Mucosa of descending colon (tissue), 3 donors: Measurements from ENCODE around the gene CCSER1. TPM values are rescaled to one million over a fixed set of nuclear protein-coding genes. Genes with fewer than 3 reads are reported as not detected.
A peak's percentile ranks its signal among the peaks of the same experiment; 100 is the strongest.

Source experiments
- ATAC-seq: fragments of 200-7000 bp; cut with Tn5 transposase; one replicate; pipeline ENCODE4 v1.9.1; 2020; ENCODE audit warnings: mild to moderate bottlenecking, moderate library complexity
- DNase-seq, 3 donors: peaks; one replicate each; pipeline ENCODE4 v3.0.0-alpha.2; 2020
- H3K36me3 ChIP-seq: fragments of 200-600 bp; one replicate; pipeline ENCODE4 v1.8.0; 2021; ENCODE audit warnings: low read depth, mild to moderate bottlenecking
- H3K4me1 ChIP-seq: fragments of 200-600 bp; one replicate; pipeline ENCODE4 v1.8.0; 2021; ENCODE audit warnings: low read depth, mild to moderate bottlenecking
- H3K4me3 ChIP-seq: fragments of 200-600 bp; one replicate; pipeline ENCODE4 v1.8.0; 2021; ENCODE audit warnings: mild to moderate bottlenecking
- H3K9me3 ChIP-seq: fragments of 200-600 bp; one replicate; pipeline ENCODE4 v1.8.0; 2021; ENCODE audit warnings: mild to moderate bottlenecking
- intact Hi-C, 2 donors: fragments of 100-400 bp; cut with DNase I in 1 of 2; cut with micrococcal nuclease in 1 of 2; formaldehyde crosslinking; loops; one replicate each; pipeline versions ENCODE4 v1.11.0 to v1.11.1; 2022; cut with DNase I, micrococcal nuclease
- total RNA-seq, 3 donors: library from RNA; stranded (reverse); fragmentation: NEBNext Ultra II Directional in 2 of 3; extraction: Animal tissue kit (Norgen Biotek cat#: 25700) in 2 of 3; gene quantifications; one replicate each; pipeline versions ENCODE4 v1.2.1 to v1.2.4, GENCODE V29; 2021 to 2023
- TF ChIP-seq, protein P1 (sequence below): fragments of 200-600 bp; IDR thresholded peaks from one replicate; pipeline ENCODE4 v1.8.0; 2022; ENCODE audit warnings: antibody characterized with exemption, mild to moderate bottlenecking
- donor health status: DM: no; HTN: no; CAD: no; lungs with moderate emphysema.
- donor health status: DM: no; HTN: no; CAD: no.
- donor health status: DM: no; HTN: yes; CAD: no.

Gene CCSER1
- total RNA-seq, 3 donors from 2014 or later: 11.1 to 32.4 (median 13.3) TPM

DNA sequence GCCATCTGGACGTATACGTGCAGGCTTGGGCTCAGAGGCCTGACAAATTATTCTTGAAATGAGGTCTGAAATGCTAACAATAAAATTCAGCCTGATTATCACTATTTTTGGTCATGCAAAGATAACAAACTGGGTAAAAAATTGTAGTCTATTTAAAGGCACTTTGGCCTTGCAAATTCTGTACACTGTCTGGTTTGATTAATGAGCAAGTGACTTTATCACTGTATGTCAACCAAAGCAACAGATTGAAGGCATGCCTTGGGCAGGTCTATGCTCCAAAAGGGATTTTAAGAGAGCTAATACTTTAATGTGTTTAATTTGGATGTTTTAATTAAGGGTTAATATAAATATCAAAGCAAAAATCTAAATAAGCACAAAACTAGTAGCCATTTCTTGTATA, 1141.7 kb downstream of the CCSER1 start:
- ATAC-seq (no peak), DNase-seq (no peak)
- no peak overlapping the region for H3K4me3 ChIP-seq
- peaks cover 3% of the 10 kb centered on the region for H3K4me1 ChIP-seq
- intact Hi-C loops: no loop called here
- peaks cover 5% of the 10 kb centered on the region for H3K9me3 ChIP-seq
- TF ChIP-seq, protein P1, sequence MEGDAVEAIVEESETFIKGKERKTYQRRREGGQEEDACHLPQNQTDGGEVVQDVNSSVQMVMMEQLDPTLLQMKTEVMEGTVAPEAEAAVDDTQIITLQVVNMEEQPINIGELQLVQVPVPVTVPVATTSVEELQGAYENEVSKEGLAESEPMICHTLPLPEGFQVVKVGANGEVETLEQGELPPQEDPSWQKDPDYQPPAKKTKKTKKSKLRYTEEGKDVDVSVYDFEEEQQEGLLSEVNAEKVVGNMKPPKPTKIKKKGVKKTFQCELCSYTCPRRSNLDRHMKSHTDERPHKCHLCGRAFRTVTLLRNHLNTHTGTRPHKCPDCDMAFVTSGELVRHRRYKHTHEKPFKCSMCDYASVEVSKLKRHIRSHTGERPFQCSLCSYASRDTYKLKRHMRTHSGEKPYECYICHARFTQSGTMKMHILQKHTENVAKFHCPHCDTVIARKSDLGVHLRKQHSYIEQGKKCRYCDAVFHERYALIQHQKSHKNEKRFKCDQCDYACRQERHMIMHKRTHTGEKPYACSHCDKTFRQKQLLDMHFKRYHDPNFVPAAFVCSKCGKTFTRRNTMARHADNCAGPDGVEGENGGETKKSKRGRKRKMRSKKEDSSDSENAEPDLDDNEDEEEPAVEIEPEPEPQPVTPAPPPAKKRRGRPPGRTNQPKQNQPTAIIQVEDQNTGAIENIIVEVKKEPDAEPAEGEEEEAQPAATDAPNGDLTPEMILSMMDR: no peak
- no peaks in the 10 kb centered on the region for H3K36me3 ChIP-seq

DNA sequence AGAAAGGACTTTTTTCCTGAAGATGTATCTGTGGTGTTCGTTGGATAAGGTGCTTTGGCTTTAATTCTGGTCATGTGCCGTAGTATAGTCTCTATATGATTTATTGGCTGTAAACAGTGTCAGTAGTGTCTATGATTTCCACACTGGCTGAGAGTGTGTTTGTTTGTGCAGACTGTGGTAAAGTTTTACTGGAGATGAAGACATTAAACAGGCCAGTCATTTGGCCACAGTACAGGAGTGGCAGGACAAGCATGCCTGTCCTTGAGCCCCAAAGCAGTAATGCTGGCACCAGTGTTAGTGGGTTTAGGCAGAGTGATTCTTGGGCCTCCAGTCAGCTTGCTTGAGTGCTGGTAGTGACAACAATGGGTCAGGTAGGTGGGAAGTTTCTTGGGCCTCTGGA, 1152.7 kb downstream of the CCSER1 start:
- intact Hi-C loops: no loop called here
- H3K4me3 ChIP-seq: no peak overlapping the region
- TF ChIP-seq, protein P1: no peak
- no peaks in the 10 kb centered on the region for H3K36me3 ChIP-seq
- H3K4me1 ChIP-seq: no peaks in the 10 kb centered on the region
- ATAC-seq (peak; percentile 96), DNase-seq (peak in 2 of 3 donors; percentile 23 to 55)
- no peaks in the 10 kb centered on the region for H3K9me3 ChIP-seq

DNA sequence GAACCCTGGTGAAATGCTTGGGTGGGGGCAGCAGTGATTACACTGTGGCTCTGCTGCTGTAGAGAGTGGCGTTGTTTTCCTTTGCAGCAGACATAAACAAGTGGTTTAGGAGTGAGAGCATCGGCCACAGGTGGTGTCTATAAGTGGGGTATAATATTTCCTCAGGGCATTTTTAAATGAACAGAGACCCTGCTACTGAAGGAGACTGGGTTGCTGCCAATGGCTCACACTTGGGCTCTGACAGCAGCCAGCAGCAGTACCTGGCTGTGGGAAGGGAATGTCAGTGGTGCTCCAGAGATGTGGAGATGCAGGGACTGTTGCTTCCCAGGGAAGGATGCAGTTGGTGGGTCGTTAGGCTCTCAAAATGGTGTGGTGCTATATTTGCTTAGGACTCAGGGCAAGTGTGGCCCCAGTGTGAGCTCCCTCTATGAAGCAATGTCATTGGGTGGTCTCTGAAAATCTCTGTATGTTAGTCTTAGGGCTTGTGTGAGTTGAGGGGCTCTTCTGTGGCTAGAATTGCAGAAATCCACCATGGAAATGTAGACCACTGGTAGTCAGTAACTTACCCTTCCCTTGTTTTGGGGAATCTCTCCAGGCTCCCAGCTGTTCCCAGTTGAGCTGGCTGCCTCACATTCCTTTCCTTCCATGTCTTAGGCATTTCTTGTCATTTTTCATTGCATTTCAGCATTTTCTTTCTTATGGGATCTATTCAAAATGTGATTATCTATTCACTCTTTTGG, 1153.5 kb downstream of the CCSER1 start:
- intact Hi-C loops: no loop called here
- DNase-seq (no peak), ATAC-seq (peak; percentile 8)
- TF ChIP-seq, protein P1: no peak
- H3K4me1 ChIP-seq: no peaks in the 10 kb centered on the region
- H3K36me3 ChIP-seq: no peaks in the 10 kb centered on the region
- no peaks in the 10 kb centered on the region for H3K9me3 ChIP-seq
- H3K4me3 ChIP-seq: no peak overlapping the region

DNA sequence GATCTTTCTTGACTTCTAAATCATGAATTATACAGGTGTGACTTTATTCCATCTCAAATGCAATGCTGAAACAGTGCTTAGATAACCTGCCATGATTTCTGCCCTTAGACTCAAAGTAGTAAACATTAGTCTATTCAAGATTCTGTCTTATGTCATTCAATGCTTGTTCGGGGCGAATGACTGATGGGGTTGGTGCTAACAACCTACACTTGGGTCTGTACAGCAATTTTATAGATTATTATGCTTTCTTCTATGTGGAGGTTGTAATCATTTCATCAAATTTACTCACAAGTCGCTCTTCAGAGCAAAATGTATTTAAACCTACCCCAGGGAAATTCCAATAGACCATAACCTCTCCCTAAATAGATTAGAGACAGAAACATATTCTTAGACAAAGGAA, 1155.0 kb downstream of the CCSER1 start:
- Histone ChIP-seq H3K4me3 (no peak overlapping the region), H3K9me3 (no peaks in the 10 kb centered on the region), H3K36me3 (no peaks in the 10 kb centered on the region), H3K4me1 (no peaks in the 10 kb centered on the region)
- intact Hi-C loops: no loop called here
- DNase-seq (no peak), ATAC-seq (no peak)
- TF ChIP-seq, protein P1: no peak

DNA sequence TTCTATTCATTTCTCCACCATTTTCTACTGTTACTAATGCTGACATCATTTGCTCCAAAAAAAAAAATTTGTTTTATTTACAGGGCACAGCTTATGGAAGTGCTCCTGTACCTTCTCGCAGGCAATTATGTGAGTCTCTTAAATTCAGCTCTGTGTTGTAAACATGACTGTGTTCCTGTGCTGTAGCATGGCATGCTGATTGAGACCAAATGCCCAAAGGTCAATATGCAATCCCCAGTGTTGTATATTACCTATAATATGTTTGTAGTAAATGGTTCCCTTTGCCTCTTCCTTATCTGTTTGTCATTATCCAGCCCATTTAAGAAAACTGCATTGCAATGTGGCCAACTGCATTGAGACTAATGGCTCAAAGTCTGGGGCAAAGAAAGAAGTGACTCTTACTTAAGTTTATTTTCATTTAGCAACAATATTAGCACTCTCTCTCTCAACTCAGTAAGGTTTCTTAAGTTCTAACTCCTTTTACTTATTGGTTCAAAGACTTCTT, 1156.6 kb downstream of the CCSER1 start:
- ATAC-seq (peak; percentile 67), DNase-seq (no peak)
- TF ChIP-seq, protein P1: no peak
- no peaks in the 10 kb centered on the region for H3K4me1 ChIP-seq
- H3K9me3 ChIP-seq: no peaks in the 10 kb centered on the region
- no peaks in the 10 kb centered on the region for H3K36me3 ChIP-seq
- intact Hi-C loops: no loop called here
- no peak overlapping the region for H3K4me3 ChIP-seq
